OCI-LY7 (cell line): ENCODE data around the gene SNCA. TPM values are rescaled to one million over a fixed set of nuclear protein-coding genes. Genes with fewer than 3 reads are reported as not detected.

Source experiments
- BruUV-seq: library from RNA; stranded (reverse); fragments of 400-500 nt; replicated peaks from 2 replicates; lab custom pipeline; 2021; lab: Mats Ljungman, UMichigan
- CTCF ChIA-PET: fragments of 300-600 bp; sonication (Branson Sonifier 250); formaldehyde crosslinking; loops from one replicate; lab custom pipeline; 2022; ENCODE audit warnings: antibody characterized with exemption; ENCODE audit not compliant: unreplicated experiment; lab: Charles Lee
- POLR2A ChIA-PET: fragments of 300-600 bp; sonication (Branson Sonifier 250); formaldehyde crosslinking; loops from one replicate; lab custom pipeline; 2022; ENCODE audit warnings: antibody characterized with exemption; lab: Charles Lee
- DNase-seq: peaks from one replicate; pipeline ENCODE4 v3.0.0-alpha.2; 2015; ENCODE audit warnings: low spot score
- H2AFZ ChIP-seq: fragments of 200-600 bp; sonication (generic), shearing (Covaris generic); 2 replicates; pipeline ENCODE4 v1.6.1; 2014; ENCODE audit warnings: mild to moderate bottlenecking, antibody characterized with exemption, low read length, moderate library complexity
- H3K27ac ChIP-seq: fragments of 200-600 bp; sonication (generic); 2 replicates; pipeline ENCODE4 v1.5.1; 2014; ENCODE audit warnings: mixed run types, low read depth, mild to moderate bottlenecking, moderate library complexity, low read length, inconsistent platforms; ENCODE audit not compliant: poor library complexity, severe bottlenecking
- H3K36me3 ChIP-seq: fragments of 200-600 bp; sonication (generic); 2 replicates; pipeline ENCODE4 v1.6.1; 2014; ENCODE audit warnings: mild to moderate bottlenecking, antibody characterized with exemption, low read length, moderate library complexity, mixed read lengths; ENCODE audit not compliant: insufficient read depth
- H3K4me1 ChIP-seq: fragments of 200-600 bp; sonication (generic); 2 replicates; pipeline ENCODE4 v1.5.1; 2014; ENCODE audit warnings: mild to moderate bottlenecking, low read length; ENCODE audit not compliant: insufficient read depth, poor library complexity, severe bottlenecking
- H3K4me2 ChIP-seq: fragments of 200-600 bp; sonication (generic); 2 replicates; pipeline ENCODE4 v1.6.1; 2014; ENCODE audit warnings: mild to moderate bottlenecking, low read length
- H3K4me3 ChIP-seq: fragments of 200-600 bp; sonication (generic); 2 replicates; pipeline ENCODE4 v1.5.1; 2014; ENCODE audit warnings: mild to moderate bottlenecking, low read depth, low read length; ENCODE audit not compliant: poor library complexity, severe bottlenecking
- H3K79me2 ChIP-seq: fragments of 200-600 bp; sonication (generic); 2 replicates; pipeline ENCODE4 v1.6.1; 2016; ENCODE audit warnings: low read depth, mild to moderate bottlenecking, low read length, moderate library complexity, mixed read lengths; ENCODE audit not compliant: insufficient read depth
- H3K9me2 ChIP-seq: fragments of 200-600 bp; sonication (generic); 2 replicates; pipeline ENCODE4 v1.6.1; 2016; ENCODE audit warnings: mild to moderate bottlenecking, low read length, mixed read lengths; ENCODE audit not compliant: insufficient read depth
- H3K9me3 ChIP-seq: fragments of 200-600 bp; sonication (generic); 2 replicates; pipeline ENCODE4 v1.6.1; 2014; ENCODE audit warnings: mild to moderate bottlenecking, mixed run types, low read length, mixed read lengths
- H4K20me1 ChIP-seq: fragments of 200-600 bp; sonication (generic); 2 replicates; pipeline ENCODE4 v1.6.1; 2014; ENCODE audit warnings: mild to moderate bottlenecking, antibody characterized with exemption, low read length, moderate library complexity, mixed read lengths; ENCODE audit not compliant: insufficient read depth
- EZH2phosphoT487 ChIP-seq: fragments of 200-600 bp; sonication (generic); IDR thresholded peaks from 2 replicates; pipeline ENCODE4 v1.6.1; 2018; ENCODE audit warnings: low read depth, borderline replicate concordance, mild to moderate bottlenecking, mixed run types, antibody characterized with exemption, low read length, moderate library complexity, mixed read lengths
- intact Hi-C: fragments of 100-400 bp; cut with micrococcal nuclease; formaldehyde crosslinking; loops from one replicate; pipeline ENCODE4 v1.10.0; 2022; ENCODE audit not compliant: unreplicated experiment
- total RNA-seq, 2 experiments: library from RNA; depleted of rRNA in 1 of 2; stranded (reverse); fragments of >200 nt in 1 of 2; shearing (Covaris generic) in 1 of 2; gene quantifications; 2 replicates each; pipeline ENCODE4 v1.2.3, GENCODE V29; 2014 to 2022
- TF ChIP-seq, protein P1 (sequence below): fragments of 200-600 bp; sonication (generic); conservative IDR thresholded peaks from 2 replicates; pipeline ENCODE4 v1.5.1; 2014; ENCODE audit warnings: mild to moderate bottlenecking, antibody characterized with exemption, low read length, moderate library complexity, mixed read lengths

SNCA gene
- total RNA-seq, 2 experiments from 2014 or later: not detected

DNA sequence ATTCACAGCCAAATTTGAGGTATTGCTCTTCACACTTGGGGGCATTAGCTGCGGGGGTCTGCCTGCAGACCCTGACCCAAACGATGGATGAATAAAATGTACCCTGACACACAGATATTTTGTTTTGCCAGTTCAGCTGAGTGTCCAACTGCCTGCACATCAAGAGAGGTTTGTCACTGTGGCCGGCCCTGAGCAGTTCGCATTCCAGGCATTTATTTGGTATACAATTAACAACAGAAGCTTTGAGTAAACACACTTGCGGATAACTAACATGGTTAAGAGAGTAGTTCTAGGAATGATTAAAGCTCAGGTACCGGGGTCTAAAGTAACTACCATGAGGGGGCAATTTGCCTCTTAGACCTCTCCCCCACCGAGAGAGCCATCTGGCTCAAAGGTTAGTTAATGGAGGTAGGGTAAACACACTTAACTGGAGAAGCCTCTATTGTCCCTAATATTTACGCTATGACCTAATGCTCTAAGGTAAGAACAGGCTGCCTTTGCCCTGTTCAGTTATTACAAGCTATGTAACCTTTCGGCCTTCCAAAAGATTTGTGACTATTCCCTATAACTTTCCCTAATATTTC, 162.0 kb downstream of the SNCA start:
- CTCF ChIA-PET: no interaction called here
- BruUV-seq: no TSS peak

More for the DNA sequence above, 162.0 kb downstream of the SNCA start:
- POLR2A ChIA-PET: interaction anchor here (0.6 to 0.7 kb wide), 3 partner anchors 9 to 841 kb away, joined by 3 to 4 read pairs (median 3); no protein-coding TSS in a partner anchor
- H3K36me3 ChIP-seq: no peaks in the 10 kb centered on the region
- H3K4me2 ChIP-seq: no peak overlapping the region
- no peak overlapping the region for H3K27ac ChIP-seq
- no peaks in the 10 kb centered on the region for H3K4me1 ChIP-seq
- no peaks in the 10 kb centered on the region for H3K9me3 ChIP-seq
- no peak for TF ChIP-seq EZH2phosphoT487
- TF ChIP-seq, protein P1, sequence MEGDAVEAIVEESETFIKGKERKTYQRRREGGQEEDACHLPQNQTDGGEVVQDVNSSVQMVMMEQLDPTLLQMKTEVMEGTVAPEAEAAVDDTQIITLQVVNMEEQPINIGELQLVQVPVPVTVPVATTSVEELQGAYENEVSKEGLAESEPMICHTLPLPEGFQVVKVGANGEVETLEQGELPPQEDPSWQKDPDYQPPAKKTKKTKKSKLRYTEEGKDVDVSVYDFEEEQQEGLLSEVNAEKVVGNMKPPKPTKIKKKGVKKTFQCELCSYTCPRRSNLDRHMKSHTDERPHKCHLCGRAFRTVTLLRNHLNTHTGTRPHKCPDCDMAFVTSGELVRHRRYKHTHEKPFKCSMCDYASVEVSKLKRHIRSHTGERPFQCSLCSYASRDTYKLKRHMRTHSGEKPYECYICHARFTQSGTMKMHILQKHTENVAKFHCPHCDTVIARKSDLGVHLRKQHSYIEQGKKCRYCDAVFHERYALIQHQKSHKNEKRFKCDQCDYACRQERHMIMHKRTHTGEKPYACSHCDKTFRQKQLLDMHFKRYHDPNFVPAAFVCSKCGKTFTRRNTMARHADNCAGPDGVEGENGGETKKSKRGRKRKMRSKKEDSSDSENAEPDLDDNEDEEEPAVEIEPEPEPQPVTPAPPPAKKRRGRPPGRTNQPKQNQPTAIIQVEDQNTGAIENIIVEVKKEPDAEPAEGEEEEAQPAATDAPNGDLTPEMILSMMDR: no peak
- intact Hi-C loops: no loop called here
- H3K9me2 ChIP-seq: no peaks in the 10 kb centered on the region
- no peak for DNase-seq
- H3K4me3 ChIP-seq: no peak overlapping the region
- no peaks in the 10 kb centered on the region for H4K20me1 ChIP-seq
- H2AFZ ChIP-seq: no peak overlapping the region
- H3K79me2 ChIP-seq: no peaks in the 10 kb centered on the region

Other genes with a start within 250 kb of the SNCA start
- gene MMRN1, start 57.7 kb upstream of the SNCA start, total RNA-seq (2014; rRNA removed; shearing (Covaris generic)): not detected in 2 replicates
- 0.13 TPM in 1 of 2 replicates, not detected in the other for gene MMRN1, start 57.7 kb upstream of the SNCA start, total RNA-seq (2022)